ENCODE measurements around the gene RBMS3.

DNA sequence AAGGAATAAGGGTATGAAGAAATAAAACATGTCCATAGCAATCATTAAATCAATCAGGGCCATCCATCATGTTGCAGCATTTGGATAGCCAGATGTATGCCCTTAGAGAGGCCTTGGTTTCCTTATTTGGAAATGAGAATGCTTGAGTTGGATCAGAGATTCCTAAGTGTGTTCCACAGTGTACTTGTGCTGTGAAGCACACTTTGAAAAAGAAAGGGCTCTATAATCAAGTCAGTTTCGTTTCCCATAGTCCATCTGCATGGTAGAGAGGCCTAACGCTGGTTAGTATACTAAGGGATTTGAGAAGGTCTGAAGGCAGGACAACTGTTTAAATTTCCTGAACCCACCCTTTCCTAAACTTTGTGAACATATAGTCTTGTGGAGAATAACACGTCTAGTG lies 30.9 kb downstream of the RBMS3 start:
- TF ChIP-seq, protein P1, sequence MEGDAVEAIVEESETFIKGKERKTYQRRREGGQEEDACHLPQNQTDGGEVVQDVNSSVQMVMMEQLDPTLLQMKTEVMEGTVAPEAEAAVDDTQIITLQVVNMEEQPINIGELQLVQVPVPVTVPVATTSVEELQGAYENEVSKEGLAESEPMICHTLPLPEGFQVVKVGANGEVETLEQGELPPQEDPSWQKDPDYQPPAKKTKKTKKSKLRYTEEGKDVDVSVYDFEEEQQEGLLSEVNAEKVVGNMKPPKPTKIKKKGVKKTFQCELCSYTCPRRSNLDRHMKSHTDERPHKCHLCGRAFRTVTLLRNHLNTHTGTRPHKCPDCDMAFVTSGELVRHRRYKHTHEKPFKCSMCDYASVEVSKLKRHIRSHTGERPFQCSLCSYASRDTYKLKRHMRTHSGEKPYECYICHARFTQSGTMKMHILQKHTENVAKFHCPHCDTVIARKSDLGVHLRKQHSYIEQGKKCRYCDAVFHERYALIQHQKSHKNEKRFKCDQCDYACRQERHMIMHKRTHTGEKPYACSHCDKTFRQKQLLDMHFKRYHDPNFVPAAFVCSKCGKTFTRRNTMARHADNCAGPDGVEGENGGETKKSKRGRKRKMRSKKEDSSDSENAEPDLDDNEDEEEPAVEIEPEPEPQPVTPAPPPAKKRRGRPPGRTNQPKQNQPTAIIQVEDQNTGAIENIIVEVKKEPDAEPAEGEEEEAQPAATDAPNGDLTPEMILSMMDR (IDR thresholded peaks at IDR 0.05): no peak
- no peak for TF ChIP-seq POLR2A (IDR thresholded peaks at IDR 0.05)
